Muscle layer of colon (tissue), 2 donors: ENCODE results near the gene GABRB3.

ENCODE experiments used
- H3K27ac ChIP-seq: one replicate; pipeline ENCODE4 v1.7.0; 2013; ENCODE audit warnings: low read depth, mild to moderate bottlenecking, low read length, moderate library complexity
- H3K27me3 ChIP-seq, 2 donors: one replicate each; pipeline ENCODE4 v1.7.0; 2013; ENCODE audit warnings: low read length in 2 of 2, mild to moderate bottlenecking in 2 of 2; ENCODE audit not compliant: insufficient read depth in 2 of 2, control insufficient read depth in 1 of 2
- H3K36me3 ChIP-seq: one replicate; pipeline ENCODE4 v1.7.0; 2013; ENCODE audit warnings: mild to moderate bottlenecking, low read length; ENCODE audit not compliant: insufficient read depth
- H3K4me1 ChIP-seq: one replicate; pipeline ENCODE4 v1.7.0; 2013; ENCODE audit warnings: mild to moderate bottlenecking, low read length; ENCODE audit not compliant: insufficient read depth
- H3K4me3 ChIP-seq, 2 donors: one replicate each; pipeline ENCODE4 v1.7.0; 2013; ENCODE audit warnings: low read length in 2 of 2, low read depth in 1 of 2, mild to moderate bottlenecking in 1 of 2, moderate library complexity in 1 of 2
- H3K9ac ChIP-seq: one replicate; pipeline ENCODE4 v1.7.0; 2013; ENCODE audit warnings: low read length
- H3K9me3 ChIP-seq: one replicate; pipeline ENCODE4 v1.7.0; 2013; ENCODE audit warnings: mild to moderate bottlenecking, low read length
- donor health status: abdominal sarcoma.
- donor health status: Adenocarcinoma of cecum.

GABRB3 gene

GRCh38 chr15:26771578-26772153, 1.2 kb downstream of the GABRB3 start:
- Histone ChIP-seq H3K9ac (no peak overlapping the region), H3K36me3 (no peaks in the 10 kb centered on the region), H3K4me3 (peak overlapping the region in 1 of 2 donors; percentile 9), H3K4me1 (peaks cover 4% of the 10 kb centered on the region), H3K27me3 (peaks cover 9 to 29% of the 10 kb centered on the region in 2 donors), H3K27ac (no peak overlapping the region), H3K9me3 (no peaks in the 10 kb centered on the region)

- H3K9me3 ChIP-seq: no peaks in the 10 kb centered on the region
- H3K4me3 ChIP-seq: peak overlapping the region in 1 of 2 donors; percentile 9
- no peak overlapping the region for H3K9ac ChIP-seq
- no peak overlapping the region for H3K27ac ChIP-seq
- peaks cover 4% of the 10 kb centered on the region for H3K4me1 ChIP-seq
- H3K27me3 ChIP-seq: peaks cover 9 to 29% of the 10 kb centered on the region in 2 donors
- H3K36me3 ChIP-seq: no peaks in the 10 kb centered on the region
These were observed 1.7 kb downstream of the GABRB3 start for GRCh38 chr15:26771168-26771567.

GRCh38 chr15:26767169-26767670, 5.6 kb downstream of the GABRB3 start:
- H3K4me1 ChIP-seq: peaks cover 4% of the 10 kb centered on the region
- H3K4me3 ChIP-seq: no peak overlapping the region
- no peaks in the 10 kb centered on the region for H3K9me3 ChIP-seq
- H3K27me3 ChIP-seq: peaks cover 9 to 24% of the 10 kb centered on the region in 2 donors
- H3K36me3 ChIP-seq: no peaks in the 10 kb centered on the region
- H3K27ac ChIP-seq: no peak overlapping the region
- no peak overlapping the region for H3K9ac ChIP-seq

- no peak overlapping the region for H3K27ac ChIP-seq
- H3K4me1 ChIP-seq: no peaks in the 10 kb centered on the region
- no peak overlapping the region for H3K9ac ChIP-seq
- H3K27me3 ChIP-seq: peaks cover 6 to 15% of the 10 kb centered on the region in 2 donors
- H3K4me3 ChIP-seq: no peak overlapping the region
- H3K36me3 ChIP-seq: no peaks in the 10 kb centered on the region
- no peaks in the 10 kb centered on the region for H3K9me3 ChIP-seq
These were observed 6.6 kb downstream of the GABRB3 start for GRCh38 chr15:26766262-26766661.

- Histone ChIP-seq H3K9me3 (no peaks in the 10 kb centered on the region), H3K27me3 (no peaks in the 10 kb centered on the region), H3K36me3 (no peaks in the 10 kb centered on the region), H3K9ac (no peak overlapping the region), H3K4me3 (no peak overlapping the region), H3K27ac (no peak overlapping the region), H3K4me1 (no peaks in the 10 kb centered on the region)
These were observed 12.9 kb downstream of the GABRB3 start for GRCh38 chr15:26759986-26760385.

- Histone ChIP-seq H3K36me3 (no peaks in the 10 kb centered on the region), H3K27me3 (no peaks in the 10 kb centered on the region), H3K4me1 (no peaks in the 10 kb centered on the region), H3K9ac (no peak overlapping the region), H3K27ac (no peak overlapping the region), H3K9me3 (no peaks in the 10 kb centered on the region), H3K4me3 (no peak overlapping the region)
These were observed 14.8 kb downstream of the GABRB3 start for GRCh38 chr15:26758079-26758478.

GRCh38 chr15:26757141-26757540, 15.7 kb downstream of the GABRB3 start:
- H3K9ac ChIP-seq: no peak overlapping the region
- no peak overlapping the region for H3K27ac ChIP-seq

GRCh38 chr15:26744894-26745293, 28.0 kb downstream of the GABRB3 start:
- Histone ChIP-seq H3K27ac (no peak overlapping the region), H3K9ac (no peak overlapping the region), H3K36me3 (no peaks in the 10 kb centered on the region), H3K27me3 (no peaks in the 10 kb centered on the region), H3K4me3 (no peak overlapping the region), H3K9me3 (no peaks in the 10 kb centered on the region), H3K4me1 (no peaks in the 10 kb centered on the region)

More at GRCh38 chr15:26757141-26757540, 15.7 kb downstream of the GABRB3 start:
- no peaks in the 10 kb centered on the region for H3K4me1 ChIP-seq
- H3K4me3 ChIP-seq: no peak overlapping the region
- no peaks in the 10 kb centered on the region for H3K36me3 ChIP-seq
- no peaks in the 10 kb centered on the region for H3K9me3 ChIP-seq
- no peaks in the 10 kb centered on the region for H3K27me3 ChIP-seq

- H3K4me3 ChIP-seq: no peak overlapping the region
- H3K9me3 ChIP-seq: no peaks in the 10 kb centered on the region
- H3K36me3 ChIP-seq: no peaks in the 10 kb centered on the region
- no peak overlapping the region for H3K9ac ChIP-seq
- H3K4me1 ChIP-seq: no peaks in the 10 kb centered on the region
- no peaks in the 10 kb centered on the region for H3K27me3 ChIP-seq
- no peak overlapping the region for H3K27ac ChIP-seq
These were observed 33.1 kb downstream of the GABRB3 start for GRCh38 chr15:26739791-26740190.

- Histone ChIP-seq H3K36me3 (no peaks in the 10 kb centered on the region), H3K4me1 (no peaks in the 10 kb centered on the region), H3K4me3 (no peak overlapping the region), H3K9me3 (no peaks in the 10 kb centered on the region), H3K9ac (no peak overlapping the region), H3K27me3 (no peaks in the 10 kb centered on the region), H3K27ac (no peak overlapping the region)
These were observed 33.9 kb downstream of the GABRB3 start for GRCh38 chr15:26738996-26739395.

GRCh38 chr15:26736502-26737248, 36.2 kb downstream of the GABRB3 start:
- Histone ChIP-seq H3K9me3 (no peaks in the 10 kb centered on the region), H3K27me3 (no peaks in the 10 kb centered on the region), H3K4me3 (no peak overlapping the region), H3K4me1 (no peaks in the 10 kb centered on the region), H3K36me3 (no peaks in the 10 kb centered on the region), H3K9ac (no peak overlapping the region), H3K27ac (no peak overlapping the region)
